Nephron progenitor cell (in vitro differentiated cells): ENCODE results near the gene PLCG2.
"Not testable (repeated sequence)": the region's sequence is repeated elsewhere in the genome, so short reads cannot be mapped to it uniquely, and the experiment has no call there.

Experiments
- DNase-seq: peaks from one replicate; pipeline ENCODE4 v3.0.0; 2021
- H3K27ac Mint-ChIP-seq: 2 replicates; pipeline ENCODE4 v1.8.0; 2021; ENCODE audit warnings: mild to moderate bottlenecking, moderate library complexity, mixed read lengths
- H3K27me3 Mint-ChIP-seq: 2 replicates; pipeline ENCODE4 v1.8.0; 2021; ENCODE audit warnings: mild to moderate bottlenecking, low read depth, mixed read lengths; ENCODE audit not compliant: poor library complexity
- H3K36me3 Mint-ChIP-seq: 2 replicates; pipeline ENCODE4 v1.8.0; 2021; ENCODE audit warnings: low read depth, mixed read lengths
- H3K4me1 Mint-ChIP-seq: 2 replicates; pipeline ENCODE4 v1.8.0; 2021; ENCODE audit warnings: mixed read lengths
- H3K4me3 Mint-ChIP-seq: 2 replicates; pipeline ENCODE4 v1.8.0; 2021; ENCODE audit warnings: mild to moderate bottlenecking, moderate library complexity, mixed read lengths
- H3K9me3 Mint-ChIP-seq: 2 replicates; pipeline ENCODE4 v1.8.0; 2021; ENCODE audit warnings: mild to moderate bottlenecking, moderate library complexity, mixed read lengths
- TF ChIP-seq, protein P1 (sequence below): fragments of 200-600 bp; sonication (generic); IDR thresholded peaks from 2 replicates; pipeline ENCODE4 v1.5.0; 2021; ENCODE audit warnings: antibody characterized with exemption

Gene PLCG2

DNA sequence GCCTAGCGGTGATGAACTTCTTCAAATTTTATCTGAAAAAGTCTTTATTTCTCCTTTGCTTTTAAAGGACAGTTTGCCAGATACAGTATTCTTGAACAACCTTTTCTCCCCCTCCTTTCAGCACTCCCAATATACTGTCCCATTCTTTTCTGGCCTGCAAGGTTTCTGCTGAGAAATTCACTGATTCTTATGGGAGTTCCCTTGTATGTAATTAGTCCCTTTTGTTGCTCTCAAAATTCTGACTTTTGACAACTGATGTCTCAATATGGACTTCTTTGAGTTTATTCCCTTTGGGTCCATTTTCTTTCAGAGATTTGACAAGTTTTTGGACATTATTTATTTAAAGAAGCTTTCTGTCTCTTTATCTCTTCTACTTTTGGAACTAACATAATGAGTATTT is 192.8 kb downstream of the PLCG2 start:
- H3K36me3 Mint-ChIP-seq, result peaks cover 11% of the 10 kb centered on the region
- H3K4me3 Mint-ChIP-seq, result no peak overlapping the region
- H3K9me3 Mint-ChIP-seq, result peaks cover 85% of the 10 kb centered on the region
- no peak overlapping the region for H3K27ac Mint-ChIP-seq
- H3K4me1 Mint-ChIP-seq, result no peaks in the 10 kb centered on the region
- no peak for DNase-seq
- TF ChIP-seq, protein P1, sequence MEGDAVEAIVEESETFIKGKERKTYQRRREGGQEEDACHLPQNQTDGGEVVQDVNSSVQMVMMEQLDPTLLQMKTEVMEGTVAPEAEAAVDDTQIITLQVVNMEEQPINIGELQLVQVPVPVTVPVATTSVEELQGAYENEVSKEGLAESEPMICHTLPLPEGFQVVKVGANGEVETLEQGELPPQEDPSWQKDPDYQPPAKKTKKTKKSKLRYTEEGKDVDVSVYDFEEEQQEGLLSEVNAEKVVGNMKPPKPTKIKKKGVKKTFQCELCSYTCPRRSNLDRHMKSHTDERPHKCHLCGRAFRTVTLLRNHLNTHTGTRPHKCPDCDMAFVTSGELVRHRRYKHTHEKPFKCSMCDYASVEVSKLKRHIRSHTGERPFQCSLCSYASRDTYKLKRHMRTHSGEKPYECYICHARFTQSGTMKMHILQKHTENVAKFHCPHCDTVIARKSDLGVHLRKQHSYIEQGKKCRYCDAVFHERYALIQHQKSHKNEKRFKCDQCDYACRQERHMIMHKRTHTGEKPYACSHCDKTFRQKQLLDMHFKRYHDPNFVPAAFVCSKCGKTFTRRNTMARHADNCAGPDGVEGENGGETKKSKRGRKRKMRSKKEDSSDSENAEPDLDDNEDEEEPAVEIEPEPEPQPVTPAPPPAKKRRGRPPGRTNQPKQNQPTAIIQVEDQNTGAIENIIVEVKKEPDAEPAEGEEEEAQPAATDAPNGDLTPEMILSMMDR, result no peak
- H3K27me3 Mint-ChIP-seq, result no peaks in the 10 kb centered on the region

DNA sequence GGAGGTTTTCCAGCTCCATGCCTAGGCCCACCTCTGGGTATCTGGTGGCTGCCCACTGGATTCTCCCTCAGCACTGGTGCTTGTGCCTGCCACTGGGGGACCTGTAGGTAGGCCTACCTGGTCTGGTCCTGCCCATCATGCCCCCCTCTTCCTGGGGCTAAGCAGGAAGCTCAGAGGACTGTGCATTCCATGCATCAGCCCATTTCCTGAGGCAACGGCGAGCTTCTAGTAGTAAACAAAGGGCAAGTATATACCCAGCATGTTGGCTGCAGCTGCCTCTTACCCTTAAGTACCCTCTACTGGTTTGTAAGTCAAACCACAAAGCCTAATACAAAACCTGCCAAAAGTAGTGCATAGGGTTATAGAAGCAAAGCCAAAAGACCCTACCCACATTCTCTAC is 194.6 kb downstream of the PLCG2 start:
- TF ChIP-seq, protein P1, result no peak
- Mint-ChIP-seq H3K27me3 (no peaks in the 10 kb centered on the region), H3K36me3 (peaks cover 16% of the 10 kb centered on the region), H3K4me3 (no peak overlapping the region), H3K4me1 (no peaks in the 10 kb centered on the region), H3K9me3 (peaks cover 85% of the 10 kb centered on the region), H3K27ac (no peak overlapping the region)
- no peak for DNase-seq

DNA sequence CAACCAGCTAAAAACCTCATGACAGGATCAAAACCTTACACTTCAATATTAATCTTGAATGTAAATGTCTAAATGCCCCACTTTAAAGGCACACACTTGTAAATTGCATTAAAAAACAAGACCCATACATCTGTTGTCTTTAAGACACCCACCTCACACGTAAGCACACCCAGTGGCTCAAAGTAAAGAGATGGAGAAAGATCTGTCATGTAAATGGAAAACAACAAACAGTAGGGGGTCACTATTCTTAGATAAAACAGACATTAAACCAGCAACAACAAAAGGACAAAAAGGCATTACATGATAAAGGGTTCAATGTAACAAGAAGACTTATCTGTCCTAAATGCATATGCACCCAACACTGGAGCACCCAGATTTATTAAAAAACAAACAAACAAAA is 196.5 kb downstream of the PLCG2 start:
- Mint-ChIP-seq H3K4me3 (no peak overlapping the region), H3K27me3 (no peaks in the 10 kb centered on the region), H3K4me1 (no peaks in the 10 kb centered on the region), H3K36me3 (peaks cover 16% of the 10 kb centered on the region), H3K27ac (no peak overlapping the region), H3K9me3 (peaks cover 74% of the 10 kb centered on the region)
- TF ChIP-seq, protein P1, result no peak
- DNase-seq, result no peak

DNA sequence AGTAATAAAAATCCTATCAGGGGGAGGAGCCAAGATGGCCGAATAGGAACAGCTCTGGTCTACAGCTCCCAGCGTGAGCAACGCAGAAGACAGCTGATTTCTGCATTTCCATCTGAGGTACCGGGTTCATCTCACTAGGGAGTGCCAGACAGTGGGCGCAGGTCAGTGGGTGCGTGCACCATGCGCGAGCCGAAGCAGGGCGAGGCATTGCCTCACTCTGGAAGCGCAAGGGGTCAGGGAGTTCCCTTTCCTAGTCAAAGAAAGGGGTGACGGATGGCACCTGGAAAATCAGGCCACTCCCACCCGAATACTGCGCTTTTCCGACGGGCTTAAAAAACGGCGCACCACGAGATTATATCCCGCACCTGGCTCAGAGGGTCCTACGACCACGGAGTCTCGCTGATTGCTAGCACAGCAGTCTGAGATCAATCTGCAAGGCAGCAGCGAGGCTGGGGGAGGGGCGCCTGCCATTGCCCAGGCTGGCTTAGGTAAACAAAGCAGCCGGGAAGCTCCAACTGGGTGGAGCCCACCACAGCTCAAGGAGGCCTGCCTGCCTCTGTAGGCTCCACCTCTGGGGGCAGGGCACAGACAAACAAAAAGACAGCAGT is 198.3 kb downstream of the PLCG2 start:
- H3K27ac Mint-ChIP-seq, result not testable (repeated sequence)

DNA sequence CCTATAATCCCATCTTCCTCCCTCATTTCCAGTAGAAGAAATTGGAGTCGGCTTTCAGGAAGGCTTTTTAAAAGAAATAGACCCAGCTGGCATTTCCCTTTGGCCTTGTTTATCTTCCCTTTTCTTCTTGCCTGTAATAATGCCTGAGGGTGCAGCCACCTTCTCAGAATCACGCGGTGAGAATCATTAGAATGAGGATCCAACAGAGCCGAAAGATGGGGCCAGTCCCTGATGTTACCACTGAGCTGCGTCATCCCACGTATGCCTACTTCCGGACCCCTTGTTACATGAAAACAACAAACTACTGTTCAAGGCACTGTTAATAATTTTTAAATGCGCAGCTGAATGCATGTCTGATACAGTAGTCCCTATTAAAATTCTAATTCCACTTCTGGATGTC is 208.0 kb downstream of the PLCG2 start:
- no peak overlapping the region for H3K27ac Mint-ChIP-seq
- H3K9me3 Mint-ChIP-seq, result no peaks in the 10 kb centered on the region
- TF ChIP-seq, protein P1, result no peak
- H3K4me3 Mint-ChIP-seq, result no peak overlapping the region
- no peaks in the 10 kb centered on the region for H3K36me3 Mint-ChIP-seq
- peaks cover 7% of the 10 kb centered on the region for H3K27me3 Mint-ChIP-seq
- DNase-seq, result no peak
- H3K4me1 Mint-ChIP-seq, result no peaks in the 10 kb centered on the region

More for the DNA sequence above, 198.3 kb downstream of the PLCG2 start:
- Mint-ChIP-seq H3K36me3 (peaks cover 16% of the 10 kb centered on the region), H3K9me3 (peaks cover 57% of the 10 kb centered on the region)
- H3K4me3 Mint-ChIP-seq, DNase-seq, H3K27me3 Mint-ChIP-seq, H3K4me1 Mint-ChIP-seq: not testable (repeated sequence)

DNA sequence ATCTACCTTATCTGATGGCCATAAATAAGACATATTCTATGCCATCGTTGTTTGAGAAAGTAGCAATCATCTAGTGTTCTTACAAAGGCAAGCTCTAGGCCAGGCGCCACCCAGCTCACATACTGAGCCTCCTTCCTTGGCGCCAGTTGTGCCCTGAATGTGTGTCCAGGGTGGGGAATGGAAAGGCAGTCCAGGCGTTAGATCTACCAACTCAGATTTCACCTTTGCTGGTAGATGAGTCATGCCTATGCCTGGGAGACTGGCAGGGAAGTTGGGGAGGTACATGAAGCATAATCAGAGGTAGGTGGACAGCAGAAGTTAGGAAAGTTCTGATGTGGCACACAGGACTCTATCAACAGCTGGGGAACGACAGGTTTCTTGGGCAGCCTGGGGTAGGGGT is 208.6 kb downstream of the PLCG2 start:
- no peak overlapping the region for H3K4me3 Mint-ChIP-seq
- H3K27me3 Mint-ChIP-seq, result peaks cover 7% of the 10 kb centered on the region
- no peaks in the 10 kb centered on the region for H3K36me3 Mint-ChIP-seq
- TF ChIP-seq, protein P1, result no peak
- no peaks in the 10 kb centered on the region for H3K4me1 Mint-ChIP-seq
- DNase-seq, result no peak
- H3K27ac Mint-ChIP-seq, result no peak overlapping the region
- no peaks in the 10 kb centered on the region for H3K9me3 Mint-ChIP-seq
